ENCODE results near the gene ZNF107. TPM values are rescaled to one million over a fixed set of nuclear protein-coding genes. Genes with fewer than 3 reads are reported as not detected.

Gene ZNF107
- total and polyA plus RNA-seq, 2 of the 13 experiments (the other 11 are each of a cell fraction or from before 2014, with no cell fraction given) = 2.5 to 5.4 TPM

GRCh38 chr7:64686493-64687184 lies 20.7 kb downstream of the ZNF107 start (continued):
- TF ChIP-seq ARID5B (CRISPR knock-in tag; IDR thresholded peaks at IDR 0.05) (peak; percentile 49; the same call in 1 of the 2 replicates), ZNF264 (CRISPR knock-in tag; IDR thresholded peaks at IDR 0.05) (0 out of 2 replicates have a peak, but pooled peaks have one; percentile 29), MED8 (CRISPR knock-in tag; IDR thresholded peaks at IDR 0.05; ENCODE audit: insufficient replicate concordance) (no peak), ERF (CRISPR knock-in tag; IDR thresholded peaks at IDR 0.05) (0 out of 2 replicates have a peak, but pooled peaks have one; percentile 41), NFRKB (IDR thresholded peaks at IDR 0.05) (no peak), ZNF615 (CRISPR knock-in tag; IDR thresholded peaks at IDR 0.05; ENCODE audit: borderline replicate concordance) (peak; percentile 26; the same call in 1 of the 2 replicates), MIER2 (CRISPR knock-in tag; IDR thresholded peaks at IDR 0.05) (0 out of 2 replicates have a peak, but pooled peaks have one; percentile 17), SOX13 (IDR thresholded peaks at IDR 0.05) (no peak; the same call in 1 of the 2 replicates), SOX13 (CRISPR knock-in tag; conservative IDR thresholded peaks at IDR 0.05 in 1 of 2, IDR thresholded peaks at IDR 0.05 in 1 of 2) (peak in 1 of 2 experiments; percentile 85; a peak in 2 of 4 replicates), SAP130 (CRISPR knock-in tag; IDR thresholded peaks at IDR 0.05; ENCODE audit: low read depth) (peak; percentile 54; the same call in 1 of the 2 replicates), REPIN1 (CRISPR knock-in tag; IDR thresholded peaks at IDR 0.05; ENCODE audit: borderline replicate concordance, low read depth) (no peak), NFIC (IDR thresholded peaks at IDR 0.05; ENCODE audit: low read length) (peak; percentile 50; the same call in 1 of the 2 replicates), ZNF776 (CRISPR knock-in tag; IDR thresholded peaks at IDR 0.05) (no peak), ZNF180 (CRISPR knock-in tag; IDR thresholded peaks at IDR 0.05; ENCODE audit: borderline replicate concordance, low read depth) (no peak), SOX6 (IDR thresholded peaks at IDR 0.05) (no peak), SOX6 (CRISPR knock-in tag; IDR thresholded peaks at IDR 0.05) (peak; percentile 62; the same call in 1 of the 2 replicates), ZNF281 (CRISPR knock-in tag; IDR thresholded peaks at IDR 0.05; ENCODE audit: borderline replicate concordance) (no peak), GZF1 (CRISPR knock-in tag; IDR thresholded peaks at IDR 0.05) (no peak), ZNF572 (CRISPR knock-in tag; IDR thresholded peaks at IDR 0.05) (no peak), MLX (CRISPR knock-in tag; IDR thresholded peaks at IDR 0.05) (no peak), ZNF770 (CRISPR knock-in tag; IDR thresholded peaks at IDR 0.05) (no peak), FOXO1 (CRISPR knock-in tag; IDR thresholded peaks at IDR 0.05) (peak; percentile 38; the same call in 1 of the 2 replicates)
